Sigmoid colon (tissue), 7 donors: Measurements from ENCODE around the gene ADAM10. TPM values are rescaled to one million over a fixed set of nuclear protein-coding genes. Genes with fewer than 3 reads are reported as not detected.

Experiments
- DNase-seq: peaks from one replicate; pipeline ENCODE4 v3.0.0-alpha.2; 2019
- H3K27ac ChIP-seq, 4 donors: fragments of 200-600 bp; sonication (generic); one replicate each; pipeline ENCODE4 v1.5.1; 2016 to 2019; ENCODE audit warnings: mild to moderate bottlenecking in 1 of 4
- H3K27me3 ChIP-seq, 3 donors: fragments of 200-600 bp; sonication (generic); one replicate each; pipeline ENCODE4 v1.5.1; 2019; ENCODE audit warnings: mild to moderate bottlenecking in 1 of 3
- H3K36me3 ChIP-seq, 4 donors: fragments of 200-600 bp; sonication (generic); one replicate each; pipeline ENCODE4 v1.5.1; 2016 to 2019
- H3K4me1 ChIP-seq, 4 donors: fragments of 200-600 bp; sonication (generic); one replicate each; pipeline ENCODE4 v1.5.1; 2017 to 2019
- H3K4me3 ChIP-seq, 4 donors: fragments of 200-600 bp; sonication (generic); one replicate each; pipeline ENCODE4 v1.5.1; 2017 to 2019; ENCODE audit warnings: mild to moderate bottlenecking in 2 of 4, moderate library complexity in 1 of 4
- H3K9me3 ChIP-seq, 4 donors: fragments of 200-600 bp in 3 of 4; sonication (generic) in 3 of 4; one replicate each; pipeline versions ENCODE4 v1.5.1 to v1.6.1; 2013 to 2019
- CTCF ChIP-seq, 4 experiments: fragments of 450-650 bp in 3 of 4; fragments of 200-600 bp in 1 of 4; IDR thresholded peaks; one replicate each; pipeline ENCODE4 v1.5.1; 2016 to 2019; ENCODE audit warnings: antibody characterized with exemption in 4 of 4, mild to moderate bottlenecking in 3 of 4, moderate library complexity in 2 of 4
- EP300 ChIP-seq, 4 donors: sonication (generic); formaldehyde crosslinking; IDR thresholded peaks; one replicate each; pipeline ENCODE4 v1.6.1; 2017; ENCODE audit warnings: antibody characterized with exemption in 4 of 4
- POLR2A ChIP-seq, 2 donors: fragments of 450-650 bp; IDR thresholded peaks; one replicate each; pipeline ENCODE4 v1.6.1; 2016; ENCODE audit warnings: antibody characterized with exemption in 2 of 2, mild to moderate bottlenecking in 2 of 2, moderate library complexity in 2 of 2
- POLR2AphosphoS5 ChIP-seq, 4 donors: sonication (generic); formaldehyde crosslinking; IDR thresholded peaks; one replicate each; pipeline ENCODE4 v1.6.1; 2017; ENCODE audit warnings: antibody characterized with exemption in 4 of 4
- WGBS, 2 donors: extraction: QIAGEN DNeasy Blood & Tissue Kit; methylation state at CpG; one replicate each; pipeline ENCODE4 v1.1.7; 2013; 5-methylcytosine and 5-hydroxymethylcytosine counted together
- intact Hi-C: fragments of 100-400 bp; cut with DNase I; formaldehyde crosslinking; loops from one replicate; pipeline ENCODE4 v1.15.1; 2023
- polyA plus RNA-seq, 3 donors: library from polyadenylated mRNA; stranded (reverse); fragments of 200-250 nt; gene quantifications; one replicate each; pipeline ENCODE4 v1.2.3, GENCODE V29; 2013
- total RNA-seq, 4 donors: library from RNA; depleted of rRNA; stranded (reverse); fragments of >200 nt; gene quantifications; one replicate each; pipeline ENCODE4 v1.1.0, GENCODE V29; 2016
- donor health status: healthy with polysubstance abuse.
- donor health status: Bipolar disorder and iron deficiency.
- donor health status: healthy.

The ADAM10 gene
- total and polyA plus RNA-seq, 7 donors, result 6.6 to 70.9 (median 44.9) TPM

GRCh38 chr15:58631319-58631718 lies 118.2 kb downstream of the ADAM10 start:
- Histone ChIP-seq H3K27me3 (no peaks in the 10 kb centered on the region), H3K4me3 (no peak overlapping the region), H3K27ac (no peak overlapping the region), H3K9me3 (no peaks in the 10 kb centered on the region), H3K4me1 (peaks cover 0 to 23% (median 15%) of the 10 kb centered on the region in 4 donors), H3K36me3 (no peaks in the 10 kb centered on the region)
- intact Hi-C loops, result no loop called here
- 99% methylated on average over 2 of the region's 2 CpGs for WGBS, 2 donors
- no peak for TF ChIP-seq CTCF (IDR thresholded peaks at IDR 0.05)
- no peak for TF ChIP-seq EP300 (IDR thresholded peaks at IDR 0.05)
- no peak for TF ChIP-seq POLR2AphosphoS5 (IDR thresholded peaks at IDR 0.05)
- no peak for TF ChIP-seq POLR2A (IDR thresholded peaks at IDR 0.05)
- no peak for DNase-seq

DNA sequence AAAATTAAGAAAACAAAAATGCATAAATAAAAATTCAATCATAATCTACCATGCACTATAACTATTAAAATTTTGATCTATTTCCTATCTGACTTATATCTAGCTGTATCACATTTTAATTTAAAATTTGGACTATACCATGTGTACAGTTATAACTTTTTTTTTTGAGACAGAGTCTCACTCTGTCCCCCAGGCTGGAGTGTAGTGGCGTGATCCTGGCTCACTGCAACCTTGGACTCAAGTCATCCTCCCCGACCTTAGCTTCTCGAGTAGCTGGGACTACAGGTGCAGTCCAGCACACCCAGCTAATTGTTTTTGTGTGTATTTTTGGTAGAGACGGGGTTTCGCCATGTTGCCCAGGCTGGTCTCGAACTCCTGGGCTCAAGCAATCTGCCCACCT lies 119.9 kb downstream of the ADAM10 start:
- TF ChIP-seq POLR2AphosphoS5 (IDR thresholded peaks at IDR 0.05), result no peak
- H3K4me3 ChIP-seq, result no peak overlapping the region
- 91 to 97% methylated on average over 6 of the region's 6 CpGs for WGBS, 2 donors
- no peak for DNase-seq
- no peaks in the 10 kb centered on the region for H3K36me3 ChIP-seq
- H3K9me3 ChIP-seq, result no peaks in the 10 kb centered on the region
- intact Hi-C loops, result no loop called here
- H3K4me1 ChIP-seq, result peaks cover 0 to 23% (median 15%) of the 10 kb centered on the region in 4 donors
- no peaks in the 10 kb centered on the region for H3K27me3 ChIP-seq
- peak overlapping the region in 2 of 4 donors; percentile 74 for H3K27ac ChIP-seq

DNA sequence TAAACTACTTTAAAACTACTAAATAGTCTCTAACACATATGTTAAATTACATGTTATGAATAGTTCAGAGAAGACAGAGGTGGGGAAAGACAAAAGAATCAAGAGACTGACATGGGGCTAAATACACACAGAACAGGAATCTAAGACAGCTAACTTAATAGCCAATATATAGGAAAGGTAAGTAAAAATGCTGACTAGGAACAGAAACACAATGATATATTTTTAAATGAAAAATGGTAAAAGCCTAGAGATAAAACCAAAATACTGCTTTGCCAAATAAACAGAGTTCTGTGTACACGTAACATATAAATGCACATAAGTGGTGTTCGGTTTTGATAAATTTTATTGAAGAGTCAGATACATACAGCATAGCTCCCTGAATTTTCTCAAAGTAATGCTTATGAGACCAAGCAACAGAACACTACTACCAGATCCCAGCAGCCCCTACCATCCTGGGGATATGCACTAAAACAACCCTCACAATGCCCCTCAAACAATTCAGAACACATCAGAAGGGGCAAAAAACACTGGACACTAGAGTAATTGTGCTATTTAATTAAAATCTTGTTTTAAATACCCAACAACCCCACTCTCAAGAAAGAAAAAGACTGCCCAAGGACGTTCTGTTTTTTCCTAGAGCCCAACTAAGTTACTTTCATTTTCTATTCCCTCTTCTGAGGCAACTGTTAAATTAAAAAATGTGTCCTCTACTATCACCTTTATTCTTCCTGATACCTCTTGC lies 121.1 kb downstream of the ADAM10 start:
- no peak for TF ChIP-seq POLR2A (IDR thresholded peaks at IDR 0.05)
- TF ChIP-seq CTCF (IDR thresholded peaks at IDR 0.05), result no peak
- TF ChIP-seq EP300 (IDR thresholded peaks at IDR 0.05), result no peak
- TF ChIP-seq POLR2AphosphoS5 (IDR thresholded peaks at IDR 0.05), result no peak
- Histone ChIP-seq H3K4me3 (peak overlapping the region; percentile 2 to 42 (median 38)), H3K27me3 (no peaks in the 10 kb centered on the region), H3K4me1 (peaks cover 0 to 23% (median 15%) of the 10 kb centered on the region in 4 donors), H3K36me3 (no peaks in the 10 kb centered on the region), H3K27ac (peak overlapping the region; percentile 64 to 74 (median 71)), H3K9me3 (no peaks in the 10 kb centered on the region)
- no peak for DNase-seq
- 42 to 50% methylated on average over 3 of the region's 3 CpGs for WGBS, 2 donors
- intact Hi-C loops, result no loop called here

GRCh38 chr15:58627701-58628100 lies 121.8 kb downstream of the ADAM10 start:
- WGBS, 2 donors, result 2 to 25% methylated on average over 1 of the region's 1 CpG
- no peaks in the 10 kb centered on the region for H3K36me3 ChIP-seq
- DNase-seq, result no peak
- peak overlapping the region; percentile 64 to 74 (median 71) for H3K27ac ChIP-seq
- peaks cover 0 to 23% (median 15%) of the 10 kb centered on the region in 4 donors for H3K4me1 ChIP-seq
- intact Hi-C loops, result no loop called here
- no peaks in the 10 kb centered on the region for H3K27me3 ChIP-seq
- TF ChIP-seq POLR2AphosphoS5 (IDR thresholded peaks at IDR 0.05), result peak in 1 of 4 donors; percentile 5
- TF ChIP-seq EP300 (IDR thresholded peaks at IDR 0.05), result no peak
- TF ChIP-seq POLR2A (IDR thresholded peaks at IDR 0.05), result no peak
- no peak for TF ChIP-seq CTCF (IDR thresholded peaks at IDR 0.05)
- peak overlapping the region in 1 of 4 donors; percentile 42 for H3K4me3 ChIP-seq
- H3K9me3 ChIP-seq, result no peaks in the 10 kb centered on the region

- Histone ChIP-seq H3K36me3 (no peaks in the 10 kb centered on the region), H3K27ac (peak overlapping the region in 1 of 4 donors; percentile 74), H3K4me1 (peaks cover 0 to 23% (median 15%) of the 10 kb centered on the region in 4 donors), H3K27me3 (no peaks in the 10 kb centered on the region), H3K4me3 (no peak overlapping the region), H3K9me3 (no peaks in the 10 kb centered on the region)
- TF ChIP-seq POLR2AphosphoS5 (IDR thresholded peaks at IDR 0.05) (no peak), CTCF (IDR thresholded peaks at IDR 0.05) (no peak), EP300 (IDR thresholded peaks at IDR 0.05) (no peak), POLR2A (IDR thresholded peaks at IDR 0.05) (no peak)
- 21 to 62% methylated on average over 2 of the region's 2 CpGs for WGBS, 2 donors
- DNase-seq, result no peak
- intact Hi-C loops, result no loop called here
Observed at GRCh38 chr15:58627046-58627445, 122.5 kb downstream of the ADAM10 start.
